IMR-90 (cell line): ENCODE measurements around the gene KRT79. TPM values are rescaled to one million over a fixed set of nuclear protein-coding genes. Genes with fewer than 3 reads are reported as not detected.

Source experiments
- ATAC-seq: fragments of 200-7000 bp; cut with Tn5 transposase; 2 replicates; pipeline ENCODE4 v1.9.1; 2020; ENCODE audit warnings: low read depth, mild to moderate bottlenecking, moderate library complexity
- BruUV-seq: library from RNA; stranded (reverse); fragments of 400-500 nt; replicated peaks from 2 replicates; lab custom pipeline; 2021; lab: Mats Ljungman, UMichigan
- CTCF ChIA-PET: fragments of 300-600 bp; formaldehyde crosslinking; extraction: SDS; loops from one replicate; lab custom pipeline; 2021; ENCODE audit warnings: antibody characterized with exemption; lab: Yijun Ruan, JAX
- POLR2A ChIA-PET: fragments of 300-600 bp; sonication (Branson Sonifier 250); formaldehyde crosslinking; loops from one replicate; lab custom pipeline; 2022; ENCODE audit warnings: antibody characterized with exemption; ENCODE audit not compliant: unreplicated experiment; lab: Charles Lee
- DNase-seq: peaks from one replicate; pipeline ENCODE4 v3.0.0; 2013
- H2AFZ ChIP-seq: replicated peaks from 2 replicates; pipeline ENCODE3; 2013; ENCODE audit warnings: low read length, mild to moderate bottlenecking; ENCODE audit not compliant: poor library complexity
- H2AK5ac ChIP-seq: 2 replicates; pipeline ENCODE4 v1.6.1; 2013; ENCODE audit warnings: low read depth, low read length, inconsistent platforms
- H2AK9ac ChIP-seq: replicated peaks from 2 replicates; pipeline ENCODE3; 2013; ENCODE audit warnings: mild to moderate bottlenecking, low read depth, low read length, moderate library complexity; ENCODE audit not compliant: poor library complexity
- H2BK120ac ChIP-seq: 2 replicates; pipeline ENCODE4 v1.6.1; 2013; ENCODE audit warnings: low read depth, low read length, inconsistent platforms
- H2BK15ac ChIP-seq: 3 replicates; pipeline ENCODE4 v1.6.1; 2013; ENCODE audit warnings: low read depth, low read length, inconsistent platforms
- H2BK20ac ChIP-seq: 2 replicates; pipeline ENCODE4 v1.6.1; 2013; ENCODE audit warnings: low read depth, mild to moderate bottlenecking, inconsistent platforms, low read length, moderate library complexity
- H2BK5ac ChIP-seq: 2 replicates; pipeline ENCODE4 v1.6.1; 2013; ENCODE audit warnings: mild to moderate bottlenecking, low read depth, low read length, inconsistent platforms; ENCODE audit not compliant: poor library complexity, severe bottlenecking
- H3K14ac ChIP-seq: replicated peaks from 2 replicates; pipeline ENCODE4 v1.6.1; 2013; ENCODE audit warnings: low read depth, low read length, inconsistent platforms
- H3K18ac ChIP-seq: 2 replicates; pipeline ENCODE4 v1.6.1; 2013; ENCODE audit warnings: low read depth, low read length, control low read depth
- H3K23ac ChIP-seq: 2 replicates; pipeline ENCODE4 v1.6.1; 2013; ENCODE audit warnings: low read depth, low read length, inconsistent platforms
- H3K27ac ChIP-seq: 2 replicates; pipeline ENCODE4 v1.5.1; 2013; ENCODE audit warnings: mild to moderate bottlenecking, control low read depth, low read length; ENCODE audit not compliant: insufficient read depth
- H3K27me3 ChIP-seq: 2 replicates; pipeline ENCODE4 v1.6.1; 2013; ENCODE audit warnings: low read length; ENCODE audit not compliant: control insufficient read depth, insufficient read depth
- H3K36me3 ChIP-seq: 2 replicates; pipeline ENCODE4 v1.6.1; 2013; ENCODE audit warnings: low read length, mixed read lengths; ENCODE audit not compliant: control insufficient read depth, insufficient read depth
- H3K4ac ChIP-seq: 2 replicates; pipeline ENCODE4 v1.6.1; 2013; ENCODE audit warnings: low read depth, low read length, inconsistent platforms
- H3K4me1 ChIP-seq: 2 replicates; pipeline ENCODE4 v1.6.1; 2013; ENCODE audit warnings: low read length, mixed read lengths; ENCODE audit not compliant: control insufficient read depth, insufficient read depth
- H3K4me2 ChIP-seq: 2 replicates; pipeline ENCODE4 v1.6.1; 2013; ENCODE audit warnings: low read depth, mild to moderate bottlenecking, control low read depth, low read length, moderate library complexity
- H3K4me3 ChIP-seq: 2 replicates; pipeline ENCODE4 v1.5.1; 2013; ENCODE audit warnings: low read depth, mild to moderate bottlenecking, control low read depth, low read length, moderate library complexity; ENCODE audit not compliant: insufficient read depth
- H3K56ac ChIP-seq: 2 replicates; pipeline ENCODE4 v1.6.1; 2013; ENCODE audit warnings: low read length, inconsistent platforms; ENCODE audit not compliant: insufficient read depth; ENCODE audit errors: extremely low read depth
- H3K79me1 ChIP-seq, 2 experiments: 2 replicates each; pipeline ENCODE4 v1.6.1; 2013; ENCODE audit warnings: low read length in 2 of 2, inconsistent platforms in 1 of 2, low read depth in 1 of 2
- H3K9ac ChIP-seq: 2 replicates; pipeline ENCODE4 v1.6.1; 2013; ENCODE audit warnings: low read depth, low read length, control low read depth
- H3K9me1 ChIP-seq: 2 replicates; pipeline ENCODE4 v1.6.1; 2013; ENCODE audit warnings: low read length, inconsistent platforms; ENCODE audit not compliant: insufficient read depth
- H3K9me3 ChIP-seq: 2 replicates; pipeline ENCODE4 v1.6.1; 2013; ENCODE audit warnings: low read length; ENCODE audit not compliant: control insufficient read depth, insufficient read depth
- H4K20me1 ChIP-seq: 2 replicates; pipeline ENCODE4 v1.6.1; 2013; ENCODE audit warnings: low read length, inconsistent platforms; ENCODE audit not compliant: insufficient read depth
- H4K5ac ChIP-seq: 2 replicates; pipeline ENCODE4 v1.6.1; 2013; ENCODE audit warnings: mild to moderate bottlenecking, low read depth, low read length, control low read depth
- H4K8ac ChIP-seq, 2 experiments: 2 replicates each; pipeline ENCODE4 v1.6.1; 2013; ENCODE audit warnings: low read depth in 2 of 2, low read length in 2 of 2, control low read depth in 1 of 2, inconsistent platforms in 1 of 2
- H4K91ac ChIP-seq: 2 replicates; pipeline ENCODE4 v1.6.1; 2013; ENCODE audit warnings: low read depth, low read length, inconsistent platforms; ENCODE audit not compliant: insufficient read depth
- BHLHE40 ChIP-seq: fragments of 150-350 bp; IDR thresholded peaks from 2 replicates; pipeline ENCODE4 v1.6.1; 2016; ENCODE audit warnings: mild to moderate bottlenecking, low read depth, low read length
- CEBPB ChIP-seq: IDR thresholded peaks from 2 replicates; pipeline ENCODE4 v1.6.1; 2012; ENCODE audit warnings: low read depth, low read length, improper control_type of control experiment
- CHD1 ChIP-seq: IDR thresholded peaks from 2 replicates; pipeline ENCODE4 v1.6.1; 2012; ENCODE audit warnings: low read depth, low read length, improper control_type of control experiment
- FOS ChIP-seq: fragments of 150-350 bp; IDR thresholded peaks from 2 replicates; pipeline ENCODE4 v1.6.1; 2016; ENCODE audit warnings: low read depth, low read length
- MAFK ChIP-seq: IDR thresholded peaks from 2 replicates; pipeline ENCODE4 v1.6.1; 2012; ENCODE audit warnings: low read depth, low read length, improper control_type of control experiment
- MAZ ChIP-seq: IDR thresholded peaks from 2 replicates; pipeline ENCODE4 v1.6.1; 2012; ENCODE audit warnings: low read depth, mild to moderate bottlenecking, low read length, improper control_type of control experiment, moderate library complexity, borderline replicate concordance
- MXI1 ChIP-seq: IDR thresholded peaks from 2 replicates; pipeline ENCODE4 v1.6.1; 2012; ENCODE audit warnings: low read depth, mild to moderate bottlenecking, low read length, moderate library complexity, borderline replicate concordance
- NFE2L2 ChIP-seq: fragments of 150-350 bp; IDR thresholded peaks from 2 replicates; pipeline ENCODE4 v1.6.1; 2016; ENCODE audit warnings: low read depth, mild to moderate bottlenecking, low read length
- POLR2A ChIP-seq: IDR thresholded peaks from 2 replicates; pipeline ENCODE4 v1.6.1; 2012; ENCODE audit warnings: mild to moderate bottlenecking, low read depth, low read length
- RAD21 ChIP-seq: IDR thresholded peaks from 2 replicates; pipeline ENCODE4 v1.6.1; 2012; ENCODE audit warnings: low read length, improper control_type of control experiment
- RCOR1 ChIP-seq: IDR thresholded peaks from 2 replicates; pipeline ENCODE4 v1.6.1; 2012; ENCODE audit warnings: mild to moderate bottlenecking, low read length, improper control_type of control experiment; ENCODE audit not compliant: insufficient replicate concordance
- RFX5 ChIP-seq: IDR thresholded peaks from 2 replicates; pipeline ENCODE4 v1.8.0; 2012; ENCODE audit warnings: low read depth, mild to moderate bottlenecking, low read length, moderate library complexity
- SMC3 ChIP-seq: fragments of 150-350 bp; IDR thresholded peaks from 2 replicates; pipeline ENCODE4 v1.6.1; 2016; ENCODE audit warnings: low read depth, mild to moderate bottlenecking, antibody characterized with exemption, low read length, moderate library complexity
- WGBS, 2 experiments: methylation state at CpG; one replicate each; pipeline versions ENCODE4 v1.1.5 to v1.1.7; 2013; ENCODE audit warnings: missing lambda C conversion rate in 2 of 2; ENCODE audit not compliant: insufficient read length in 1 of 2; ENCODE audit errors: extremely low coverage in 2 of 2; 5-methylcytosine and 5-hydroxymethylcytosine counted together
- dilution Hi-C: fragments of 300-500 bp; cut with HindIII; formaldehyde crosslinking; loops from one replicate; pipeline ENCODE4 v1.14.3; 2018; ENCODE audit warnings: low sequenced_read_pairs; ENCODE audit not compliant: unreplicated experiment
- in situ Hi-C: fragments of 300-500 bp; cut with MboI; formaldehyde crosslinking; loops from 3 replicates; pipeline ENCODE4 v1.14.3; 2019; ENCODE audit warnings: low sequenced_read_pairs, inconsistent platforms, mixed read lengths
- intact Hi-C: fragments of 100-400 bp; cut with micrococcal nuclease; formaldehyde crosslinking; loops from 2 replicates; pipeline ENCODE4 v1.10.0; 2022
- polyA plus RNA-seq, 3 experiments: library from polyadenylated mRNA; depleted of rRNA; stranded (reverse); fragments of >200 nt; gene quantifications; 2 replicates each; pipeline ENCODE4 v1.2.3, GENCODE V29; 2012; ENCODE audit warnings: low replicate concordance in 1 of 3
- total RNA-seq: library from RNA; depleted of rRNA; stranded (reverse); fragments of >200 nt; gene quantifications from 2 replicates; pipeline ENCODE4 v1.2.3, GENCODE V29; 2012
- TF ChIP-seq, protein P1 (sequence below): fragments of 150-350 bp; IDR thresholded peaks from 2 replicates; pipeline ENCODE4 v1.6.1; 2017; ENCODE audit warnings: mild to moderate bottlenecking, antibody characterized with exemption, low read length, low read depth
- TF ChIP-seq, protein P2 (sequence below): conservative IDR thresholded peaks from 2 replicates; pipeline ENCODE4 v1.5.1; 2012; ENCODE audit warnings: mild to moderate bottlenecking, low read depth, low read length, improper control_type of control experiment

KRT79 gene
- total and polyA plus RNA-seq, 2 of the 4 experiments (the other 2 are of a cell fraction) = under 0.01 to 0.24 TPM

DNA sequence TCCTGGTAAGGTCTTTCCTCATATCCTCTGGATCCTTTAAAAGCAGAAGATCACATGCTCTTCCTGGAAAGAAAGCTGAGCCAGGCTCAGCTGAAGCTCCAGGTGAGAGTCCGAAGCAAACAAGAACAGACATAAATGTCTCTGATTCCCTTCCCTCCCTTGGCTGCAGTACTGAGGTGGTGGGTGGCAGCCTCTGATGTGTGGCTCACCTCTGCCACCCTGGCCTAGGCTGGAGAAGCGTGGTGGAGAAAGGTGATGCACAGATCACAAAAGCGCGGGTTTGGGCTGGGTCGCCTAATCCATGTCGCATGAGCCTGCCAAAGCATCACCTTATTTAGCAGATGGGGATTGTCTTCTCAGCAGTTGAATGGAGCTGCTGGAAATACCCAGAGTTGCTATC, 54.2 kb downstream of the KRT79 start:
- H2BK5ac ChIP-seq = no peak overlapping the region
- H2BK120ac ChIP-seq = no peak overlapping the region
- H3K4me3 ChIP-seq = no peak overlapping the region
- no peak overlapping the region for H2AK9ac ChIP-seq
- H3K27me3 ChIP-seq = peaks cover 31% of the 10 kb centered on the region
- no peaks in the 10 kb centered on the region for H3K79me1 ChIP-seq
- BruUV-seq = no TSS peak
- no peak overlapping the region for H2BK20ac ChIP-seq
- H3K4me2 ChIP-seq = no peak overlapping the region
- no peak overlapping the region for H3K18ac ChIP-seq
- in situ Hi-C loops = no loop called here
- no peak overlapping the region for H2BK15ac ChIP-seq
- no peak overlapping the region for H3K9ac ChIP-seq
- intact Hi-C loops = no loop called here
- no peak overlapping the region for H3K4ac ChIP-seq
- H3K23ac ChIP-seq = no peak overlapping the region
- H2AFZ ChIP-seq = no peak overlapping the region
- no peaks in the 10 kb centered on the region for H3K9me1 ChIP-seq
- CTCF ChIA-PET = no interaction called here
- ATAC-seq (no peak), DNase-seq (no peak)
- TF ChIP-seq MXI1 = no peak
- TF ChIP-seq CHD1 = no peak
- TF ChIP-seq, protein P1, sequence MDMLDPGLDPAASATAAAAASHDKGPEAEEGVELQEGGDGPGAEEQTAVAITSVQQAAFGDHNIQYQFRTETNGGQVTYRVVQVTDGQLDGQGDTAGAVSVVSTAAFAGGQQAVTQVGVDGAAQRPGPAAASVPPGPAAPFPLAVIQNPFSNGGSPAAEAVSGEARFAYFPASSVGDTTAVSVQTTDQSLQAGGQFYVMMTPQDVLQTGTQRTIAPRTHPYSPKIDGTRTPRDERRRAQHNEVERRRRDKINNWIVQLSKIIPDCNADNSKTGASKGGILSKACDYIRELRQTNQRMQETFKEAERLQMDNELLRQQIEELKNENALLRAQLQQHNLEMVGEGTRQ = no peak
- TF ChIP-seq, protein P2, sequence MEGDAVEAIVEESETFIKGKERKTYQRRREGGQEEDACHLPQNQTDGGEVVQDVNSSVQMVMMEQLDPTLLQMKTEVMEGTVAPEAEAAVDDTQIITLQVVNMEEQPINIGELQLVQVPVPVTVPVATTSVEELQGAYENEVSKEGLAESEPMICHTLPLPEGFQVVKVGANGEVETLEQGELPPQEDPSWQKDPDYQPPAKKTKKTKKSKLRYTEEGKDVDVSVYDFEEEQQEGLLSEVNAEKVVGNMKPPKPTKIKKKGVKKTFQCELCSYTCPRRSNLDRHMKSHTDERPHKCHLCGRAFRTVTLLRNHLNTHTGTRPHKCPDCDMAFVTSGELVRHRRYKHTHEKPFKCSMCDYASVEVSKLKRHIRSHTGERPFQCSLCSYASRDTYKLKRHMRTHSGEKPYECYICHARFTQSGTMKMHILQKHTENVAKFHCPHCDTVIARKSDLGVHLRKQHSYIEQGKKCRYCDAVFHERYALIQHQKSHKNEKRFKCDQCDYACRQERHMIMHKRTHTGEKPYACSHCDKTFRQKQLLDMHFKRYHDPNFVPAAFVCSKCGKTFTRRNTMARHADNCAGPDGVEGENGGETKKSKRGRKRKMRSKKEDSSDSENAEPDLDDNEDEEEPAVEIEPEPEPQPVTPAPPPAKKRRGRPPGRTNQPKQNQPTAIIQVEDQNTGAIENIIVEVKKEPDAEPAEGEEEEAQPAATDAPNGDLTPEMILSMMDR = no peak
- no peak for TF ChIP-seq NFE2L2
- no peak for TF ChIP-seq MAFK
- TF ChIP-seq RAD21 = no peak
- TF ChIP-seq BHLHE40 = no peak
- no peak for TF ChIP-seq RCOR1
- TF ChIP-seq POLR2A = no peak
- no peak for TF ChIP-seq CEBPB
- no peak for TF ChIP-seq RFX5
- TF ChIP-seq MAZ = no peak
- TF ChIP-seq FOS = no peak
- no peak for TF ChIP-seq SMC3
- POLR2A ChIA-PET = no interaction called here
- no peak overlapping the region for H4K5ac ChIP-seq
- H4K8ac ChIP-seq = no peak overlapping the region
- no peak overlapping the region for H3K14ac ChIP-seq
- H3K36me3 ChIP-seq = no peaks in the 10 kb centered on the region
- no peaks in the 10 kb centered on the region for H3K9me3 ChIP-seq
- no CpG with 5 or more reads among the region's 6 CpGs for WGBS, 2 experiments
- H4K91ac ChIP-seq = no peak overlapping the region
- H4K20me1 ChIP-seq = no peaks in the 10 kb centered on the region
- dilution Hi-C loops = no loop called here
- no peak overlapping the region for H3K27ac ChIP-seq
- H3K56ac ChIP-seq = no peak overlapping the region
- H2AK5ac ChIP-seq = no peak overlapping the region
- no peaks in the 10 kb centered on the region for H3K4me1 ChIP-seq
